Measurements from ENCODE around the gene CNIH4. TPM values are rescaled to one million over a fixed set of nuclear protein-coding genes. Genes with fewer than 3 reads are reported as not detected.
"Not testable (repeated sequence)": the region's sequence is repeated elsewhere in the genome, so short reads cannot be mapped to it uniquely, and the experiment has no call there.

Gene CNIH4
- total RNA-seq, 2 experiments from 2014 or later: 41.3 to 43.7 TPM

GRCh38 chr1:224331326-224331725, 25.4 kb upstream of the CNIH4 start:
- no peak overlapping the region for H3K27ac Mint-ChIP-seq
- POLR2A ChIA-PET: no interaction called here

GRCh38 chr1:224331824-224332223, 24.9 kb upstream of the CNIH4 start:
- peak overlapping the region; percentile 93 for H3K4me3 Mint-ChIP-seq
- ChIA-PET POLR2A (interaction anchor here (0.9 kb wide), 1 partner anchor 225 kb away, joined by 4 read pairs; no protein-coding TSS in a partner anchor), CTCF (interaction anchor here (0.9 to 5.5 kb wide), 2 partner anchors 215 kb away, joined by 3 to 51 read pairs; no protein-coding TSS in a partner anchor)
- H3K4me1 Mint-ChIP-seq (ENCODE audit: low read depth): peaks cover 48% of the 10 kb centered on the region
- H3K27me3 Mint-ChIP-seq (ENCODE audit: low read depth): no peaks in the 10 kb centered on the region
- no peak overlapping the region for H3K27ac Mint-ChIP-seq
- peaks cover 4% of the 10 kb centered on the region for H3K36me3 Mint-ChIP-seq (ENCODE audit: low read depth)
- H3K9me3 Mint-ChIP-seq (ENCODE audit: insufficient read depth): no peaks in the 10 kb centered on the region
- DNase-seq (no peak), ATAC-seq (no peak)

More at GRCh38 chr1:224331326-224331725, 25.4 kb upstream of the CNIH4 start:
- CTCF ChIA-PET: interaction anchor here (0.9 kb wide), 1 partner anchor 215 kb away, joined by 3 read pairs; no protein-coding TSS in a partner anchor
- ATAC-seq (no peak), DNase-seq (no peak)
- Mint-ChIP-seq H3K36me3 (ENCODE audit: low read depth) (peaks cover 4% of the 10 kb centered on the region), H3K4me3 (peak overlapping the region; percentile 93), H3K9me3 (ENCODE audit: insufficient read depth) (no peaks in the 10 kb centered on the region), H3K27me3 (ENCODE audit: low read depth) (no peaks in the 10 kb centered on the region), H3K4me1 (ENCODE audit: low read depth) (peaks cover 49% of the 10 kb centered on the region)

DNA sequence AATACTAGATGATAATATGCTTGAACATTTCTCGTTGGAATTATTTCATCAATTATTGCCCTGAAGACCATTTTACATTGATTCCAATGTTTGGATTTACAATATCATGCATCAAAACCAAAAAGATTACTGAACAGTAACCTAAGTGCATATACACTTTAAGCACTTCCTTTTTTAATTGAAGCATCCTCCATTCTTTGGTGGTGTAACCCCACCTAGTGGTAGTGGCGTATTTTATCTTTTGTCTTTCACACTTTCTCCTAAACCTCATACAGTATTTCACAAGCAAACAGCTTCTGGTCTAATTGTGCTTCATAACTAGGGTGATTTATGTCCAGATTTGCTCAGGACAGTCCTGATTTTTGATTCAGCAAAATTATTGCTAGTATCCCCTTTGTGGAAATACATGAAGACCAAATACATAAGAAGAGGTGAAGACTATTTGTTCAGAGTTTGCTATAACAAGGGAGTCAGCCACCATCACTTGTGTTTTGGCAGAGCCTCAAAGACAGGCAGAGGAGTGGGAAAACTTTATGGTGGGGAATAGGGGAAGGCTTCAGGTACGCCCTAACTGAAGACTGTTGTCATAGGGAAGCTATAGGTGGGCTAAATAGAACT, 23.3 kb upstream of the CNIH4 start:
- H3K4me3 Mint-ChIP-seq: peak overlapping the region; percentile 7
- DNase-seq: peak; percentile 67

DNA sequence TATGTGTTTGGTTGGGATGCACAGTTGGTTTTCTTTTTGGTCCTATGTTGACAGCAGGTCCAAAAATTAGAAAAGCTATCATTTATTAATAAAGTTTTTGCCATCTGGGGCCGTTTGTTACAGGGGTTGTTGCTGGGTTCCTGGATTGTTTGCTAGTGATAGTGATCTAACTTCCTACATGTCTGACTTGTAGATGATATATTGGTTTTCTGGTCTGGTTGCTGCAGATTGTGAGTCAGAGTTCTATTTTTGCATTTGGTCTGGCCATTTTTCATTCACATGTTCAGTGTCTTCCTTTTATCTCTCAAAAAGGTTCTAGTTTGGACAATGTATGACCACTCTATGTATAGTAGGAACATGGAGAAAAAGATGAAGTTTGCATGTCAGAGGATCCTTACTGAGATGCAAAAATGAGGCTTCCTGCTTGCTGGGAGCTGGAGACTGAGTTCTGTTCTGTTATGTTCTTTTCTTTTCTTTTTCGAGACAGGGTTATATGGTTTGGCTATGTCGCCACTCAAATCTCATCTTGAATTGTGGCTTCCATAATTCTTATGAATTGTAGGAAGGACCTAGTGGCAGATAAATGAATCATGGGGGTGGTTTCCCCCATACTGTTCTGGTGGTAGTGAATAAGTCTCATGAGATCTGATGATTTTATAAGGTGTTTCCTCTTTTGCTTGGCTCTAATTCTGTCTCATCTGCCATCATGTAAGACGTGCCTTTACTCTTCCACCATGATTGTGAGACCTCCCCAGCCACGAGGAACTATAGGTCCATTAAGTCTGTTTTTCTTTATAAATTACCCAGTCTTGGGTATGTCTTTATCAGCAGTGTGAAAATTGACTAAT, 22.5 kb upstream of the CNIH4 start:
- H3K4me3 Mint-ChIP-seq: peak overlapping the region; percentile 4
- peaks cover 2% of the 10 kb centered on the region for H3K27me3 Mint-ChIP-seq (ENCODE audit: low read depth)
- CTCF ChIA-PET: interaction anchor here (0.6 to 5.5 kb wide), 36 partner anchors 9 to 618 kb away, joined by 3 to 51 read pairs (median 3); partner anchors contain the start of genes FBXO28 and WDR26
- H3K36me3 Mint-ChIP-seq (ENCODE audit: low read depth): no peaks in the 10 kb centered on the region
- H3K27ac Mint-ChIP-seq: peak overlapping the region; percentile 70
- ATAC-seq (no peak), DNase-seq (no peak)
- H3K9me3 Mint-ChIP-seq (ENCODE audit: insufficient read depth): no peaks in the 10 kb centered on the region
- POLR2A ChIA-PET: interaction anchor here (0.6 to 1.0 kb wide), 3 partner anchors 69 to 218 kb away, joined by 3 to 4 read pairs (median 3); no protein-coding TSS in a partner anchor
- H3K4me1 Mint-ChIP-seq (ENCODE audit: low read depth): peaks cover 31% of the 10 kb centered on the region

More for the DNA sequence above, 23.3 kb upstream of the CNIH4 start:
- ChIA-PET CTCF (interaction anchor here (0.6 to 5.5 kb wide), 33 partner anchors 10 to 618 kb away, joined by 3 to 51 read pairs (median 3); partner anchors contain the start of genes FBXO28 and WDR26), POLR2A (interaction anchor here (0.6 to 1.0 kb wide), 3 partner anchors 68 to 217 kb away, joined by 3 to 4 read pairs (median 3); no protein-coding TSS in a partner anchor)
- Mint-ChIP-seq H3K9me3 (ENCODE audit: insufficient read depth) (no peaks in the 10 kb centered on the region), H3K27me3 (ENCODE audit: low read depth) (no peaks in the 10 kb centered on the region), H3K27ac (peak overlapping the region; percentile 73), H3K4me1 (ENCODE audit: low read depth) (peaks cover 35% of the 10 kb centered on the region), H3K36me3 (ENCODE audit: low read depth) (no peaks in the 10 kb centered on the region)
- peak; percentile 48 for ATAC-seq

DNA sequence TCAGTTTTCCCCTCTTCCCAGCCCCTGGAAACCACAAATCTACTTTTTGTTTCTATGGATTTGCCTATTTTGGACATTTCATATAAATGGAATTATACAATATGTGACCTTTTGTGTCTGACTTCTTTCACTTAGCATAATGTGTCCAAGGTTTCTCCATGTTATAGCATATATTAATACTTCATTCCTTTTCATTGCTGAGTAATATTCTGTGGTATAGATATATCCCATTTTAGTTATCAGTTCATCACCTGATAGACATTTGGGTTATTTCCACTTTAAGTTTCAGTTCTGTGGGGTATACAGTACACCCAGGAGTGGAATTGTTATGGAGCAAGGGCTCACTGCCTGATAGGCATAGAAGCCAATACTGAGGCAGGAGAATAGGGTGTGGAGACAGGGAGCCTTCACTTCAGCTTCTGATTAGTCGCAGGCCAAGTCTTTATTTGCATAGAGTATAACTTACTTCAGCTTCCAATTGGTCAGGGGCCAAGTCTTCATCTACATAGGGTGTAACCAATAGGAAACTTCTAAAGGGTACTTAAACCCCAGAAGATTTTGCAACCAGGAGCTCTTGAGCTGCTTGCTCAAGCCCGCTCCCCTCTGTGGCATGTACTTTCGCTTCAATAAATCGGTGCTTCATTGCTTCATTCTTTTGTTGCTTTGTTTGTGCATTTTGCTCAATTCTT, 18.4 kb upstream of the CNIH4 start:
- peaks cover 4% of the 10 kb centered on the region for H3K27me3 Mint-ChIP-seq (ENCODE audit: low read depth)
- H3K9me3 Mint-ChIP-seq (ENCODE audit: insufficient read depth): peaks cover 7% of the 10 kb centered on the region
- CTCF ChIA-PET: interaction anchor here (0.8 kb wide), 1 partner anchor 222 kb away, joined by 4 read pairs; no protein-coding TSS in a partner anchor
- ATAC-seq (no peak), DNase-seq (no peak)
- H3K4me1 Mint-ChIP-seq (ENCODE audit: low read depth): peaks cover 19% of the 10 kb centered on the region
- H3K27ac Mint-ChIP-seq: no peak overlapping the region
- POLR2A ChIA-PET: no interaction called here
- H3K36me3 Mint-ChIP-seq (ENCODE audit: low read depth): peaks cover 8% of the 10 kb centered on the region
- H3K4me3 Mint-ChIP-seq: no peak overlapping the region

GRCh38 chr1:224339442-224340033, 17.1 kb upstream of the CNIH4 start:
- DNase-seq: no peak
- no peak overlapping the region for H3K27ac Mint-ChIP-seq
- H3K4me3 Mint-ChIP-seq: no peak overlapping the region
- peaks cover 4% of the 10 kb centered on the region for H3K27me3 Mint-ChIP-seq (ENCODE audit: low read depth)
- H3K9me3 Mint-ChIP-seq (ENCODE audit: insufficient read depth): peaks cover 8% of the 10 kb centered on the region
- ATAC-seq: no peak
- H3K4me1 Mint-ChIP-seq (ENCODE audit: low read depth): peaks cover 7% of the 10 kb centered on the region
- peaks cover 11% of the 10 kb centered on the region for H3K36me3 Mint-ChIP-seq (ENCODE audit: low read depth)
- ChIA-PET POLR2A (no interaction called here), CTCF (no interaction called here)

GRCh38 chr1:224340453-224341384, 16.0 kb upstream of the CNIH4 start:
- POLR2A ChIA-PET: interaction anchor here (0.7 kb wide), 1 partner anchor 207 kb away, joined by 3 read pairs; no protein-coding TSS in a partner anchor
- H3K27ac Mint-ChIP-seq: not testable (repeated sequence)

GRCh38 chr1:224343679-224344078, 13.0 kb upstream of the CNIH4 start:
- peaks cover 10% of the 10 kb centered on the region for H3K4me1 Mint-ChIP-seq (ENCODE audit: low read depth)
- peaks cover 6% of the 10 kb centered on the region for H3K27me3 Mint-ChIP-seq (ENCODE audit: low read depth)
- H3K36me3 Mint-ChIP-seq (ENCODE audit: low read depth): peaks cover 11% of the 10 kb centered on the region
- H3K9me3 Mint-ChIP-seq (ENCODE audit: insufficient read depth): peaks cover 12% of the 10 kb centered on the region
- POLR2A ChIA-PET: interaction anchor here (0.6 kb wide), 1 partner anchor 91 kb away, joined by 3 read pairs; the partner anchor contains the start of gene WDR26
- H3K27ac Mint-ChIP-seq: no peak overlapping the region
- no peak overlapping the region for H3K4me3 Mint-ChIP-seq
- DNase-seq: no peak
- no peak for ATAC-seq
- CTCF ChIA-PET: interaction anchor here (1.7 kb wide), 1 partner anchor 10 kb away, joined by 5 read pairs; no protein-coding TSS in a partner anchor

More at GRCh38 chr1:224340453-224341384, 16.0 kb upstream of the CNIH4 start:
- ATAC-seq: peak; percentile 92
- CTCF ChIA-PET: interaction anchor here (0.7 to 1.6 kb wide), 2 partner anchors 37 to 225 kb away, joined by 3 to 5 read pairs; no protein-coding TSS in a partner anchor
- H3K4me1 Mint-ChIP-seq (ENCODE audit: low read depth); H3K27me3 Mint-ChIP-seq (ENCODE audit: low read depth); H3K9me3 Mint-ChIP-seq (ENCODE audit: insufficient read depth): not testable (repeated sequence)
- H3K4me3 Mint-ChIP-seq: peak overlapping the region; percentile 70
- peak; percentile 58 for DNase-seq
- H3K36me3 Mint-ChIP-seq (ENCODE audit: low read depth): peaks cover 11% of the 10 kb centered on the region

DNA sequence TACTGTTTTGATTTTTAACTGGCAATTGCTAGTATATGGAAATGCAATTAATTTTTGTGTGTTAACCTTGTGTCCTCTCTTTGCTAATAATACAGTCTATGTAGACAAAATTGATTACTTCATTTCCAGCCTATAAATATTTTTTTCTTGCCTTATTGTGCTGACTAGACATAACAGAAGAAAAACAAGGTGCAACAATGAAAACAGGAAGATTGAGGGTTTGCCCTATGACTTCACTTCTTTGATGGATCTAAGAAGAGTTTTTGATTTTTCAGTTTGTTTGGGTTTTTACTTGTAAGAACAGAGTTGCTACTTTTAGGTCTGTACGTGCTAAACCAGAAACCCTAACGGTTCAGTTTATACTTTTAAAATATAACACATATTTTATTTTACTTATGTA, 8.5 kb upstream of the CNIH4 start:
- ChIA-PET POLR2A (no interaction called here), CTCF (no interaction called here)
- ATAC-seq (no peak), DNase-seq (no peak)
- H3K4me1 Mint-ChIP-seq (ENCODE audit: low read depth): peaks cover 9% of the 10 kb centered on the region
- H3K4me3 Mint-ChIP-seq: no peak overlapping the region
- H3K27ac Mint-ChIP-seq: no peak overlapping the region
- peaks cover 6% of the 10 kb centered on the region for H3K9me3 Mint-ChIP-seq (ENCODE audit: insufficient read depth)
- H3K36me3 Mint-ChIP-seq (ENCODE audit: low read depth): peaks cover 5% of the 10 kb centered on the region
- peaks cover 2% of the 10 kb centered on the region for H3K27me3 Mint-ChIP-seq (ENCODE audit: low read depth)

DNA sequence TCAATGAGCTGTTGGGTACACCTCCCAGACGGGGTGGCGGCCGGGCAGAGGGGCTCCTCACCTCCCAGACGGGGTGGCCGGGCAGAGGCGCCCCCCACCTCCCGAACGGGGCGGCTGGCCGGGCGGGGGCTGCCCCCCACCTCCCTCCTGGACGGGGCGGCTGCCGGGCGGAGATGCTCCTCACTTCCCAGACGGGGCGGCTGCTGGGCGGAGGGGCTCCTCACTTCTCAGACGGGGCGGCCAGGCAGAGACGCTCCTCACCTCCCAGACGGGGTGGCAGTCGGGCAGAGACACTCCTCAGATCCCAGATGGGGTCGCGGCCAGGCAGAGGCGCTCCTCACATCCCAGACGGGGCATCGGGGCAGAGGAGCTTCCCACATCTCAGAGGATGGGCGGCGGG, 7.0 kb upstream of the CNIH4 start:
- not testable (repeated sequence) for H3K27ac Mint-ChIP-seq

More for the DNA sequence above, 7.0 kb upstream of the CNIH4 start:
- POLR2A ChIA-PET; H3K27me3 Mint-ChIP-seq (ENCODE audit: low read depth); H3K36me3 Mint-ChIP-seq (ENCODE audit: low read depth); H3K4me3 Mint-ChIP-seq; DNase-seq; CTCF ChIA-PET; ATAC-seq; H3K9me3 Mint-ChIP-seq (ENCODE audit: insufficient read depth): not testable (repeated sequence)
- H3K4me1 Mint-ChIP-seq (ENCODE audit: low read depth): peaks cover 24% of the 10 kb centered on the region

Measured in activated CD8-positive, alpha-beta T cell treated with anti-CD3 and anti-CD28 coated beads, Interleukin-2, amount 10 ng/mL, durations not matched to agents 7 days and 5 days (primary cell).